ENCODE results near the gene CRISPLD2. TPM values are rescaled to one million over a fixed set of nuclear protein-coding genes. Genes with fewer than 3 reads are reported as not detected.
A peak's percentile ranks its signal among the peaks of the same experiment; 100 is the strongest.

CRISPLD2 gene
- total and polyA plus RNA-seq, 4 donors = 8.9 to 192 (median 70.5) TPM

GRCh38 chr16:84893849-84894599 is 74.2 kb downstream of the CRISPLD2 start:
- intact Hi-C loops (cut with DNase I) = no loop called here
- H3K27me3 ChIP-seq (ENCODE audit: control insufficient read depth in 1 of 2, insufficient read depth in 2 of 2, low read length in 1 of 2) = no peaks in the 10 kb centered on the region
- 89 to 93% methylated on average over 12 of the region's 12 CpGs for WGBS, 2 donors
- peaks cover 5% of the 10 kb centered on the region for H3K9me3 ChIP-seq (ENCODE audit: control insufficient read depth, low read length)
- no peak overlapping the region for H3K27ac ChIP-seq (ENCODE audit: low read depth in 1 of 2, low read length in 2 of 2)
- H3K36me3 ChIP-seq (ENCODE audit: control insufficient read depth in 1 of 2, insufficient read depth in 2 of 2, low read length in 1 of 2) = no peaks in the 10 kb centered on the region
- H3K4me1 ChIP-seq (ENCODE audit: control insufficient read depth in 1 of 2, insufficient read depth in 2 of 2, low read length in 2 of 2) = no peaks in the 10 kb centered on the region
- no peak for ATAC-seq (ENCODE audit: low FRiP score)
- no peak for DNase-seq
- H3K4me3 ChIP-seq (ENCODE audit: low read length in 2 of 2) = no peak overlapping the region

GRCh38 chr16:84895016-84895415 is 75.2 kb downstream of the CRISPLD2 start:
- Histone ChIP-seq H3K27ac (ENCODE audit: low read depth in 1 of 2, low read length in 2 of 2) (no peak overlapping the region), H3K9me3 (ENCODE audit: control insufficient read depth, low read length) (peaks cover 5% of the 10 kb centered on the region), H3K4me3 (ENCODE audit: low read length in 2 of 2) (no peak overlapping the region), H3K4me1 (ENCODE audit: control insufficient read depth in 1 of 2, insufficient read depth in 2 of 2, low read length in 2 of 2) (no peaks in the 10 kb centered on the region), H3K27me3 (ENCODE audit: control insufficient read depth in 1 of 2, insufficient read depth in 2 of 2, low read length in 1 of 2) (no peaks in the 10 kb centered on the region), H3K36me3 (ENCODE audit: control insufficient read depth in 1 of 2, insufficient read depth in 2 of 2, low read length in 1 of 2) (no peaks in the 10 kb centered on the region)
- DNase-seq = no peak
- WGBS, 2 donors = 85 to 87% methylated on average over 6 of the region's 6 CpGs
- intact Hi-C loops (cut with DNase I) = no loop called here
- ATAC-seq (ENCODE audit: low FRiP score) = no peak

- H3K4me1 ChIP-seq (ENCODE audit: control insufficient read depth in 1 of 2, insufficient read depth in 2 of 2, low read length in 2 of 2) = no peaks in the 10 kb centered on the region
- 89 to 91% methylated on average over 9 of the region's 9 CpGs for WGBS, 2 donors
- no peak overlapping the region for H3K4me3 ChIP-seq (ENCODE audit: low read length in 2 of 2)
- peaks cover 5% of the 10 kb centered on the region for H3K9me3 ChIP-seq (ENCODE audit: control insufficient read depth, low read length)
- H3K27ac ChIP-seq (ENCODE audit: low read depth in 1 of 2, low read length in 2 of 2) = no peak overlapping the region
- H3K27me3 ChIP-seq (ENCODE audit: control insufficient read depth in 1 of 2, insufficient read depth in 2 of 2, low read length in 1 of 2) = no peaks in the 10 kb centered on the region
- intact Hi-C loops (cut with DNase I) = no loop called here
- ATAC-seq (ENCODE audit: low FRiP score) = no peak
- H3K36me3 ChIP-seq (ENCODE audit: control insufficient read depth in 1 of 2, insufficient read depth in 2 of 2, low read length in 1 of 2) = no peaks in the 10 kb centered on the region
- peak in 1 of 2 donors; percentile 24 for DNase-seq
Measured at GRCh38 chr16:84896847-84897246, 77.1 kb downstream of the CRISPLD2 start.

- WGBS, 2 donors = 85 to 96% methylated on average over 15 of the region's 15 CpGs
- H3K4me3 ChIP-seq (ENCODE audit: low read length in 2 of 2) = no peak overlapping the region
- intact Hi-C loops (cut with DNase I) = no loop called here
- no peaks in the 10 kb centered on the region for H3K4me1 ChIP-seq (ENCODE audit: control insufficient read depth in 1 of 2, insufficient read depth in 2 of 2, low read length in 2 of 2)
- no peaks in the 10 kb centered on the region for H3K36me3 ChIP-seq (ENCODE audit: control insufficient read depth in 1 of 2, insufficient read depth in 2 of 2, low read length in 1 of 2)
- peaks cover 5% of the 10 kb centered on the region for H3K9me3 ChIP-seq (ENCODE audit: control insufficient read depth, low read length)
- DNase-seq (peak in 1 of 2 donors; percentile 41), ATAC-seq (ENCODE audit: low FRiP score) (no peak)
- H3K27me3 ChIP-seq (ENCODE audit: control insufficient read depth in 1 of 2, insufficient read depth in 2 of 2, low read length in 1 of 2) = no peaks in the 10 kb centered on the region
- H3K27ac ChIP-seq (ENCODE audit: low read depth in 1 of 2, low read length in 2 of 2) = no peak overlapping the region
Measured at GRCh38 chr16:84897911-84898377, 78.2 kb downstream of the CRISPLD2 start.

GRCh38 chr16:84898447-84898846 is 78.7 kb downstream of the CRISPLD2 start:
- intact Hi-C loops (cut with DNase I) = no loop called here
- no peaks in the 10 kb centered on the region for H3K36me3 ChIP-seq (ENCODE audit: control insufficient read depth in 1 of 2, insufficient read depth in 2 of 2, low read length in 1 of 2)

GRCh38 chr16:84899414-84899813 is 79.6 kb downstream of the CRISPLD2 start:
- no peak overlapping the region for H3K4me3 ChIP-seq (ENCODE audit: low read length in 2 of 2)
- WGBS, 2 donors = 92 to 96% methylated on average over 8 of the region's 8 CpGs

More at GRCh38 chr16:84898447-84898846, 78.7 kb downstream of the CRISPLD2 start:
- H3K4me3 ChIP-seq (ENCODE audit: low read length in 2 of 2) = no peak overlapping the region
- WGBS, 2 donors = 84 to 88% methylated on average over 2 of the region's 2 CpGs
- ATAC-seq (ENCODE audit: low FRiP score) (peak; percentile 45), DNase-seq (no peak)
- H3K27ac ChIP-seq (ENCODE audit: low read depth in 1 of 2, low read length in 2 of 2) = no peak overlapping the region
- no peaks in the 10 kb centered on the region for H3K27me3 ChIP-seq (ENCODE audit: control insufficient read depth in 1 of 2, insufficient read depth in 2 of 2, low read length in 1 of 2)
- peaks cover 4% of the 10 kb centered on the region for H3K9me3 ChIP-seq (ENCODE audit: control insufficient read depth, low read length)
- H3K4me1 ChIP-seq (ENCODE audit: control insufficient read depth in 1 of 2, insufficient read depth in 2 of 2, low read length in 2 of 2) = no peaks in the 10 kb centered on the region

GRCh38 chr16:84905965-84906460 is 86.2 kb downstream of the CRISPLD2 start:
- no peak for ATAC-seq (ENCODE audit: low FRiP score)
- H3K27me3 ChIP-seq (ENCODE audit: control insufficient read depth in 1 of 2, insufficient read depth in 2 of 2, low read length in 1 of 2) = no peaks in the 10 kb centered on the region
- 97% methylated on average over 9 of the region's 9 CpGs for WGBS, 2 donors
- intact Hi-C loops (cut with DNase I) = no loop called here
- no peak for DNase-seq
- H3K27ac ChIP-seq (ENCODE audit: low read depth in 1 of 2, low read length in 2 of 2) = no peak overlapping the region
- H3K4me3 ChIP-seq (ENCODE audit: low read length in 2 of 2) = no peak overlapping the region
- no peaks in the 10 kb centered on the region for H3K36me3 ChIP-seq (ENCODE audit: control insufficient read depth in 1 of 2, insufficient read depth in 2 of 2, low read length in 1 of 2)
- no peaks in the 10 kb centered on the region for H3K4me1 ChIP-seq (ENCODE audit: control insufficient read depth in 1 of 2, insufficient read depth in 2 of 2, low read length in 2 of 2)
- H3K9me3 ChIP-seq (ENCODE audit: control insufficient read depth, low read length) = no peaks in the 10 kb centered on the region

More at GRCh38 chr16:84899414-84899813, 79.6 kb downstream of the CRISPLD2 start:
- ATAC-seq (ENCODE audit: low FRiP score) (no peak), DNase-seq (no peak)
- Histone ChIP-seq H3K27ac (ENCODE audit: low read depth in 1 of 2, low read length in 2 of 2) (no peak overlapping the region), H3K27me3 (ENCODE audit: control insufficient read depth in 1 of 2, insufficient read depth in 2 of 2, low read length in 1 of 2) (no peaks in the 10 kb centered on the region), H3K36me3 (ENCODE audit: control insufficient read depth in 1 of 2, insufficient read depth in 2 of 2, low read length in 1 of 2) (no peaks in the 10 kb centered on the region), H3K4me1 (ENCODE audit: control insufficient read depth in 1 of 2, insufficient read depth in 2 of 2, low read length in 2 of 2) (no peaks in the 10 kb centered on the region), H3K9me3 (ENCODE audit: control insufficient read depth, low read length) (peaks cover 1% of the 10 kb centered on the region)
- intact Hi-C loops (cut with DNase I) = no loop called here

GRCh38 chr16:84907051-84907450 is 87.3 kb downstream of the CRISPLD2 start:
- DNase-seq (no peak), ATAC-seq (ENCODE audit: low FRiP score) (no peak)
- Histone ChIP-seq H3K27me3 (ENCODE audit: control insufficient read depth in 1 of 2, insufficient read depth in 2 of 2, low read length in 1 of 2) (no peaks in the 10 kb centered on the region), H3K36me3 (ENCODE audit: control insufficient read depth in 1 of 2, insufficient read depth in 2 of 2, low read length in 1 of 2) (no peaks in the 10 kb centered on the region), H3K27ac (ENCODE audit: low read depth in 1 of 2, low read length in 2 of 2) (no peak overlapping the region), H3K9me3 (ENCODE audit: control insufficient read depth, low read length) (no peaks in the 10 kb centered on the region), H3K4me1 (ENCODE audit: control insufficient read depth in 1 of 2, insufficient read depth in 2 of 2, low read length in 2 of 2) (no peaks in the 10 kb centered on the region), H3K4me3 (ENCODE audit: low read length in 2 of 2) (no peak overlapping the region)
- 88 to 94% methylated on average over 13 of the region's 13 CpGs for WGBS, 2 donors
- intact Hi-C loops (cut with DNase I) = no loop called here

- H3K36me3 ChIP-seq (ENCODE audit: control insufficient read depth in 1 of 2, insufficient read depth in 2 of 2, low read length in 1 of 2) = no peaks in the 10 kb centered on the region
- H3K4me3 ChIP-seq (ENCODE audit: low read length in 2 of 2) = no peak overlapping the region
- H3K4me1 ChIP-seq (ENCODE audit: control insufficient read depth in 1 of 2, insufficient read depth in 2 of 2, low read length in 2 of 2) = no peaks in the 10 kb centered on the region
- ATAC-seq (ENCODE audit: low FRiP score) (peak; percentile 49), DNase-seq (no peak)
- H3K9me3 ChIP-seq (ENCODE audit: control insufficient read depth, low read length) = no peaks in the 10 kb centered on the region
- no peaks in the 10 kb centered on the region for H3K27me3 ChIP-seq (ENCODE audit: control insufficient read depth in 1 of 2, insufficient read depth in 2 of 2, low read length in 1 of 2)
- H3K27ac ChIP-seq (ENCODE audit: low read depth in 1 of 2, low read length in 2 of 2) = no peak overlapping the region
- intact Hi-C loops (cut with DNase I) = no loop called here
- WGBS, 2 donors = 71 to 75% methylated on average over 12 of the region's 12 CpGs
Measured at GRCh38 chr16:84907575-84907974, 87.8 kb downstream of the CRISPLD2 start.
